Neural progenitor cell (in vitro differentiated cells): ENCODE measurements around the gene KRTAP19-7. TPM values are rescaled to one million over a fixed set of nuclear protein-coding genes. Genes with fewer than 3 reads are reported as not detected.

ENCODE experiments used
- DNase-seq: peaks from one replicate; pipeline ENCODE4 v3.0.0-alpha.2; 2016; ENCODE audit warnings: low spot score
- H2AFZ ChIP-seq: fragments of 200-600 bp; sonication (generic); replicated peaks from 2 replicates; pipeline ENCODE4 v1.6.1; 2016; ENCODE audit warnings: antibody characterized with exemption
- H3F3A ChIP-seq: fragments of 200-600 bp; sonication (generic); 2 replicates; pipeline ENCODE4 v1.6.1; 2016; ENCODE audit warnings: antibody characterized with exemption, low read depth
- H3K27ac ChIP-seq: fragments of 200-600 bp; sonication (generic); 2 replicates; pipeline ENCODE4 v1.5.1; 2016; ENCODE audit warnings: mild to moderate bottlenecking
- H3K27me3 ChIP-seq: fragments of 200-600 bp; sonication (generic); 2 replicates; pipeline ENCODE4 v1.6.1; 2016; ENCODE audit warnings: mild to moderate bottlenecking, moderate library complexity
- H3K36me3 ChIP-seq: fragments of 200-600 bp; sonication (generic); 2 replicates; pipeline ENCODE4 v1.5.1; 2016
- H3K4me1 ChIP-seq: fragments of 200-600 bp; sonication (generic); 2 replicates; pipeline ENCODE4 v1.6.1; 2016; ENCODE audit warnings: mixed run types
- H3K4me2 ChIP-seq: fragments of 200-600 bp; sonication (generic); 2 replicates; pipeline ENCODE4 v1.6.1; 2016
- H3K4me3 ChIP-seq: fragments of 200-600 bp; sonication (generic); 2 replicates; pipeline ENCODE4 v1.5.1; 2016
- H3K79me2 ChIP-seq: fragments of 200-600 bp; sonication (generic); 2 replicates; pipeline ENCODE4 v1.6.1; 2016; ENCODE audit warnings: low read depth
- H3K9ac ChIP-seq: fragments of 200-600 bp; sonication (generic); 2 replicates; pipeline ENCODE4 v1.6.1; 2016
- H3K9me3 ChIP-seq: fragments of 200-600 bp; sonication (generic); 2 replicates; pipeline ENCODE4 v1.5.1; 2016; ENCODE audit warnings: low read depth
- H4K20me1 ChIP-seq: fragments of 200-600 bp; sonication (generic); 2 replicates; pipeline ENCODE4 v1.6.1; 2016; ENCODE audit warnings: low read depth
- H3K27ac Mint-ChIP-seq: 3 replicates; pipeline ENCODE4 v1.8.0; 2021; ENCODE audit warnings: mixed read lengths
- H3K27me3 Mint-ChIP-seq: 2 replicates; pipeline ENCODE4 v1.8.0; 2022; ENCODE audit warnings: low read depth, mild to moderate bottlenecking, inconsistent platforms, moderate library complexity, mixed read lengths; ENCODE audit not compliant: insufficient read depth
- H3K36me3 Mint-ChIP-seq: 3 replicates; pipeline ENCODE4 v1.8.0; 2021; ENCODE audit warnings: mixed read lengths
- H3K4me1 Mint-ChIP-seq: 3 replicates; pipeline ENCODE4 v1.8.0; 2021; ENCODE audit warnings: mixed read lengths
- H3K4me3 Mint-ChIP-seq: 3 replicates; pipeline ENCODE4 v1.8.0; 2021; ENCODE audit warnings: mild to moderate bottlenecking, moderate library complexity, mixed read lengths
- H3K9me3 Mint-ChIP-seq: 3 replicates; pipeline ENCODE4 v1.8.0; 2020; ENCODE audit warnings: mixed read lengths
- CTCF ChIP-seq: fragments of 200-600 bp; sonication (generic); IDR thresholded peaks from 2 replicates; pipeline ENCODE4 v1.5.1; 2017; ENCODE audit warnings: antibody characterized with exemption, mild to moderate bottlenecking
- EZH2 ChIP-seq: fragments of 200-600 bp; sonication (generic); IDR thresholded peaks from 2 replicates; pipeline ENCODE4 v1.6.1; 2017; ENCODE audit warnings: antibody characterized with exemption, mild to moderate bottlenecking, moderate library complexity
- EZH2phosphoT487 ChIP-seq: fragments of 200-600 bp; sonication (generic); IDR thresholded peaks from 2 replicates; pipeline ENCODE4 v1.6.1; 2017; ENCODE audit warnings: antibody characterized with exemption
- small RNA-seq: library from RNA; depleted of rRNA; stranded (forward); fragments of <200 nt; gene quantifications from one replicate; pipeline ENCODE3, GENCODE V24; 2015
- total RNA-seq: library from RNA; depleted of rRNA; stranded (reverse); fragments of >200 nt; gene quantifications from 2 replicates; pipeline ENCODE4 v1.2.3, GENCODE V29; 2015; ENCODE audit warnings: low replicate concordance

Gene KRTAP19-7
- total RNA-seq, 1 donor from 2014 or later = not detected

GRCh38 chr21:30518876-30519275 lies 42.2 kb downstream of the KRTAP19-7 start:
- TF ChIP-seq EZH2phosphoT487 (no peak), EZH2 (no peak), CTCF (no peak)
- H3K79me2 ChIP-seq = no peaks in the 10 kb centered on the region
- H3K9me3 ChIP-seq = peaks cover 4% of the 10 kb centered on the region
- H3K4me1 ChIP-seq = no peaks in the 10 kb centered on the region
- no peaks in the 10 kb centered on the region for H3F3A ChIP-seq
- no peak overlapping the region for H3K4me2 ChIP-seq
- H3K27ac ChIP-seq = no peak overlapping the region
- Mint-ChIP-seq H3K4me3 (no peak overlapping the region), H3K27me3 (no peaks in the 10 kb centered on the region), H3K4me1 (no peaks in the 10 kb centered on the region), H3K9me3 (no peaks in the 10 kb centered on the region), H3K36me3 (no peaks in the 10 kb centered on the region), H3K27ac (no peak overlapping the region)
- no peak overlapping the region for H3K4me3 ChIP-seq
- no peaks in the 10 kb centered on the region for H3K27me3 ChIP-seq
- no peak overlapping the region for H2AFZ ChIP-seq
- no peaks in the 10 kb centered on the region for H4K20me1 ChIP-seq
- no peaks in the 10 kb centered on the region for H3K36me3 ChIP-seq
- no peak overlapping the region for H3K9ac ChIP-seq
- DNase-seq = no peak

GRCh38 chr21:30515681-30516080 lies 45.4 kb downstream of the KRTAP19-7 start:
- Mint-ChIP-seq H3K4me1 (no peaks in the 10 kb centered on the region), H3K27ac (no peak overlapping the region), H3K27me3 (no peaks in the 10 kb centered on the region), H3K9me3 (no peaks in the 10 kb centered on the region), H3K4me3 (no peak overlapping the region), H3K36me3 (no peaks in the 10 kb centered on the region)
- Histone ChIP-seq H3K4me1 (no peaks in the 10 kb centered on the region), H2AFZ (no peak overlapping the region), H3K4me2 (no peak overlapping the region), H3K79me2 (no peaks in the 10 kb centered on the region), H3F3A (no peaks in the 10 kb centered on the region), H3K27ac (no peak overlapping the region), H3K27me3 (no peaks in the 10 kb centered on the region), H4K20me1 (no peaks in the 10 kb centered on the region), H3K9me3 (peaks cover 4% of the 10 kb centered on the region), H3K4me3 (no peak overlapping the region), H3K9ac (no peak overlapping the region), H3K36me3 (no peaks in the 10 kb centered on the region)
- DNase-seq = no peak
- no peak for TF ChIP-seq EZH2phosphoT487
- TF ChIP-seq EZH2 = no peak
- no peak for TF ChIP-seq CTCF

Small RNAs within 50 kb of the gene (small RNA-seq; reads per million reads assigned to genes)
- gene AP000567.1 (not detected), gene KRTAP19-10P (not detected), gene KRTAP19-11P (not detected), gene KRTAP22-1 (not detected), gene KRTAP22-2 (not detected)

Other genes starting within 250 kb of the KRTAP19-7 start
- gene KRTAP26-1, start 241.0 kb downstream of the KRTAP19-7 start, total RNA-seq = not detected in 2 replicates
- gene KRTAP27-1, start 223.6 kb downstream of the KRTAP19-7 start, total RNA-seq = not detected in 2 replicates
- gene KRTAP23-1, start 212.7 kb downstream of the KRTAP19-7 start, total RNA-seq = not detected in 2 replicates
- not detected in 2 replicates for gene KRTAP13-2, start 189.0 kb downstream of the KRTAP19-7 start, total RNA-seq
- not detected in 2 replicates for gene KRTAP13-1, start 165.3 kb downstream of the KRTAP19-7 start, total RNA-seq
- not detected in 2 replicates for gene KRTAP13-3, start 135.4 kb downstream of the KRTAP19-7 start, total RNA-seq
- not detected in 2 replicates for gene KRTAP13-4, start 131.1 kb downstream of the KRTAP19-7 start, total RNA-seq
- not detected in 2 replicates for gene KRTAP15-1, start 121.0 kb downstream of the KRTAP19-7 start, total RNA-seq
- not detected in 2 replicates for gene KRTAP19-1, start 80.9 kb downstream of the KRTAP19-7 start, total RNA-seq
- not detected in 2 replicates for gene KRTAP19-2, start 73.9 kb downstream of the KRTAP19-7 start, total RNA-seq
- gene KRTAP19-3, start 69.3 kb downstream of the KRTAP19-7 start, total RNA-seq = not detected in 2 replicates
- gene KRTAP19-4, start 64.1 kb downstream of the KRTAP19-7 start, total RNA-seq = not detected in 2 replicates
- gene KRTAP19-5, start 59.2 kb downstream of the KRTAP19-7 start, total RNA-seq = not detected in 2 replicates
- not detected in 2 replicates for gene KRTAP19-6, start 19.4 kb downstream of the KRTAP19-7 start, total RNA-seq
- gene KRTAP22-2, start 29.1 kb upstream of the KRTAP19-7 start, total RNA-seq = not detected in 2 replicates
- not detected in 2 replicates for gene KRTAP6-3, start 31.1 kb upstream of the KRTAP19-7 start, total RNA-seq
- not detected in 2 replicates for gene KRTAP6-2, start 37.6 kb upstream of the KRTAP19-7 start, total RNA-seq
- gene KRTAP22-1, start 39.8 kb upstream of the KRTAP19-7 start, total RNA-seq = not detected in 2 replicates
- not detected in 2 replicates for gene KRTAP6-1, start 52.6 kb upstream of the KRTAP19-7 start, total RNA-seq
- gene KRTAP20-1, start 55.1 kb upstream of the KRTAP19-7 start, total RNA-seq = not detected in 2 replicates
- not detected in 2 replicates for gene KRTAP20-4, start 59.3 kb upstream of the KRTAP19-7 start, total RNA-seq
- not detected in 2 replicates for gene KRTAP20-2, start 73.9 kb upstream of the KRTAP19-7 start, total RNA-seq
- not detected in 2 replicates for gene KRTAP20-3, start 81.5 kb upstream of the KRTAP19-7 start, total RNA-seq
- not detected in 2 replicates for gene KRTAP21-3, start 157.5 kb upstream of the KRTAP19-7 start, total RNA-seq
- not detected in 2 replicates for gene KRTAP21-2, start 185.9 kb upstream of the KRTAP19-7 start, total RNA-seq
- not detected in 2 replicates for gene KRTAP21-1, start 194.1 kb upstream of the KRTAP19-7 start, total RNA-seq